IMR-90 (cell line): ENCODE results near the gene TTC7B. TPM values are rescaled to one million over a fixed set of nuclear protein-coding genes. Genes with fewer than 3 reads are reported as not detected.

Experiments used
- ATAC-seq: fragments of 200-7000 bp; cut with Tn5 transposase; 2 replicates; pipeline ENCODE4 v1.9.1; 2020; ENCODE audit warnings: low read depth, mild to moderate bottlenecking, moderate library complexity
- BruUV-seq: library from RNA; stranded (reverse); fragments of 400-500 nt; replicated peaks from 2 replicates; lab custom pipeline; 2021; lab: Mats Ljungman, UMichigan
- CTCF ChIA-PET: fragments of 300-600 bp; formaldehyde crosslinking; extraction: SDS; loops from one replicate; lab custom pipeline; 2021; ENCODE audit warnings: antibody characterized with exemption; lab: Yijun Ruan, JAX
- POLR2A ChIA-PET: fragments of 300-600 bp; sonication (Branson Sonifier 250); formaldehyde crosslinking; loops from one replicate; lab custom pipeline; 2022; ENCODE audit warnings: antibody characterized with exemption; ENCODE audit not compliant: unreplicated experiment; lab: Charles Lee
- DNase-seq: peaks from one replicate; pipeline ENCODE4 v3.0.0; 2013
- H2AFZ ChIP-seq: replicated peaks from 2 replicates; pipeline ENCODE3; 2013; ENCODE audit warnings: low read length, mild to moderate bottlenecking; ENCODE audit not compliant: poor library complexity
- H2AK5ac ChIP-seq: 2 replicates; pipeline ENCODE4 v1.6.1; 2013; ENCODE audit warnings: low read depth, low read length, inconsistent platforms
- H2AK9ac ChIP-seq: replicated peaks from 2 replicates; pipeline ENCODE3; 2013; ENCODE audit warnings: mild to moderate bottlenecking, low read depth, low read length, moderate library complexity; ENCODE audit not compliant: poor library complexity
- H2BK120ac ChIP-seq: 2 replicates; pipeline ENCODE4 v1.6.1; 2013; ENCODE audit warnings: low read depth, low read length, inconsistent platforms
- H2BK15ac ChIP-seq: 3 replicates; pipeline ENCODE4 v1.6.1; 2013; ENCODE audit warnings: low read depth, low read length, inconsistent platforms
- H2BK20ac ChIP-seq: 2 replicates; pipeline ENCODE4 v1.6.1; 2013; ENCODE audit warnings: low read depth, mild to moderate bottlenecking, inconsistent platforms, low read length, moderate library complexity
- H2BK5ac ChIP-seq: 2 replicates; pipeline ENCODE4 v1.6.1; 2013; ENCODE audit warnings: mild to moderate bottlenecking, low read depth, low read length, inconsistent platforms; ENCODE audit not compliant: poor library complexity, severe bottlenecking
- H3K14ac ChIP-seq: replicated peaks from 2 replicates; pipeline ENCODE4 v1.6.1; 2013; ENCODE audit warnings: low read depth, low read length, inconsistent platforms
- H3K18ac ChIP-seq: 2 replicates; pipeline ENCODE4 v1.6.1; 2013; ENCODE audit warnings: low read depth, low read length, control low read depth
- H3K23ac ChIP-seq: 2 replicates; pipeline ENCODE4 v1.6.1; 2013; ENCODE audit warnings: low read depth, low read length, inconsistent platforms
- H3K27ac ChIP-seq: 2 replicates; pipeline ENCODE4 v1.5.1; 2013; ENCODE audit warnings: mild to moderate bottlenecking, control low read depth, low read length; ENCODE audit not compliant: insufficient read depth
- H3K27me3 ChIP-seq: 2 replicates; pipeline ENCODE4 v1.6.1; 2013; ENCODE audit warnings: low read length; ENCODE audit not compliant: control insufficient read depth, insufficient read depth
- H3K36me3 ChIP-seq: 2 replicates; pipeline ENCODE4 v1.6.1; 2013; ENCODE audit warnings: low read length, mixed read lengths; ENCODE audit not compliant: control insufficient read depth, insufficient read depth
- H3K4ac ChIP-seq: 2 replicates; pipeline ENCODE4 v1.6.1; 2013; ENCODE audit warnings: low read depth, low read length, inconsistent platforms
- H3K4me1 ChIP-seq: 2 replicates; pipeline ENCODE4 v1.6.1; 2013; ENCODE audit warnings: low read length, mixed read lengths; ENCODE audit not compliant: control insufficient read depth, insufficient read depth
- H3K4me2 ChIP-seq: 2 replicates; pipeline ENCODE4 v1.6.1; 2013; ENCODE audit warnings: low read depth, mild to moderate bottlenecking, control low read depth, low read length, moderate library complexity
- H3K4me3 ChIP-seq: 2 replicates; pipeline ENCODE4 v1.5.1; 2013; ENCODE audit warnings: low read depth, mild to moderate bottlenecking, control low read depth, low read length, moderate library complexity; ENCODE audit not compliant: insufficient read depth
- H3K56ac ChIP-seq: 2 replicates; pipeline ENCODE4 v1.6.1; 2013; ENCODE audit warnings: low read length, inconsistent platforms; ENCODE audit not compliant: insufficient read depth; ENCODE audit errors: extremely low read depth
- H3K79me1 ChIP-seq, 2 experiments: 2 replicates each; pipeline ENCODE4 v1.6.1; 2013; ENCODE audit warnings: low read length in 2 of 2, inconsistent platforms in 1 of 2, low read depth in 1 of 2
- H3K9ac ChIP-seq: 2 replicates; pipeline ENCODE4 v1.6.1; 2013; ENCODE audit warnings: low read depth, low read length, control low read depth
- H3K9me1 ChIP-seq: 2 replicates; pipeline ENCODE4 v1.6.1; 2013; ENCODE audit warnings: low read length, inconsistent platforms; ENCODE audit not compliant: insufficient read depth
- H3K9me3 ChIP-seq: 2 replicates; pipeline ENCODE4 v1.6.1; 2013; ENCODE audit warnings: low read length; ENCODE audit not compliant: control insufficient read depth, insufficient read depth
- H4K20me1 ChIP-seq: 2 replicates; pipeline ENCODE4 v1.6.1; 2013; ENCODE audit warnings: low read length, inconsistent platforms; ENCODE audit not compliant: insufficient read depth
- H4K5ac ChIP-seq: 2 replicates; pipeline ENCODE4 v1.6.1; 2013; ENCODE audit warnings: mild to moderate bottlenecking, low read depth, low read length, control low read depth
- H4K8ac ChIP-seq, 2 experiments: 2 replicates each; pipeline ENCODE4 v1.6.1; 2013; ENCODE audit warnings: low read depth in 2 of 2, low read length in 2 of 2, control low read depth in 1 of 2, inconsistent platforms in 1 of 2
- H4K91ac ChIP-seq: 2 replicates; pipeline ENCODE4 v1.6.1; 2013; ENCODE audit warnings: low read depth, low read length, inconsistent platforms; ENCODE audit not compliant: insufficient read depth
- ELK1 ChIP-seq: fragments of 150-350 bp; IDR thresholded peaks from 2 replicates; pipeline ENCODE4 v1.6.1; 2016; ENCODE audit warnings: low read depth, mild to moderate bottlenecking, low read length, moderate library complexity, borderline replicate concordance
- MXI1 ChIP-seq: IDR thresholded peaks from 2 replicates; pipeline ENCODE4 v1.6.1; 2012; ENCODE audit warnings: low read depth, mild to moderate bottlenecking, low read length, moderate library complexity, borderline replicate concordance
- RAD21 ChIP-seq: IDR thresholded peaks from 2 replicates; pipeline ENCODE4 v1.6.1; 2012; ENCODE audit warnings: low read length, improper control_type of control experiment
- SMC3 ChIP-seq: fragments of 150-350 bp; IDR thresholded peaks from 2 replicates; pipeline ENCODE4 v1.6.1; 2016; ENCODE audit warnings: low read depth, mild to moderate bottlenecking, antibody characterized with exemption, low read length, moderate library complexity
- USF2 ChIP-seq: fragments of 150-350 bp; IDR thresholded peaks from 2 replicates; pipeline ENCODE4 v1.6.1; 2017; ENCODE audit warnings: mild to moderate bottlenecking, antibody characterized with exemption, low read length, low read depth
- WGBS, 2 experiments: methylation state at CpG; one replicate each; pipeline versions ENCODE4 v1.1.5 to v1.1.7; 2013; ENCODE audit warnings: missing lambda C conversion rate in 2 of 2; ENCODE audit not compliant: insufficient read length in 1 of 2; ENCODE audit errors: extremely low coverage in 2 of 2; 5-methylcytosine and 5-hydroxymethylcytosine counted together
- dilution Hi-C: fragments of 300-500 bp; cut with HindIII; formaldehyde crosslinking; loops from one replicate; pipeline ENCODE4 v1.14.3; 2018; ENCODE audit warnings: low sequenced_read_pairs; ENCODE audit not compliant: unreplicated experiment
- in situ Hi-C: fragments of 300-500 bp; cut with MboI; formaldehyde crosslinking; loops from 3 replicates; pipeline ENCODE4 v1.14.3; 2019; ENCODE audit warnings: low sequenced_read_pairs, inconsistent platforms, mixed read lengths
- intact Hi-C: fragments of 100-400 bp; cut with micrococcal nuclease; formaldehyde crosslinking; loops from 2 replicates; pipeline ENCODE4 v1.10.0; 2022
- polyA plus RNA-seq, 3 experiments: library from polyadenylated mRNA; depleted of rRNA; stranded (reverse); fragments of >200 nt; gene quantifications; 2 replicates each; pipeline ENCODE4 v1.2.3, GENCODE V29; 2012; ENCODE audit warnings: low replicate concordance in 1 of 3
- total RNA-seq: library from RNA; depleted of rRNA; stranded (reverse); fragments of >200 nt; gene quantifications from 2 replicates; pipeline ENCODE4 v1.2.3, GENCODE V29; 2012
- TF ChIP-seq, protein P1 (sequence below): conservative IDR thresholded peaks from 2 replicates; pipeline ENCODE4 v1.5.1; 2012; ENCODE audit warnings: mild to moderate bottlenecking, low read depth, low read length, improper control_type of control experiment

Gene TTC7B
- total and polyA plus RNA-seq, 2 of the 4 experiments (the other 2 are of a cell fraction): 18.1 to 35.3 TPM

- no peak overlapping the region for H2AFZ ChIP-seq
- no peak overlapping the region for H3K4ac ChIP-seq
- H3K27me3 ChIP-seq: no peaks in the 10 kb centered on the region
- H4K5ac ChIP-seq: no peak overlapping the region
- in situ Hi-C loops (no loop called here), dilution Hi-C loops (no loop called here), intact Hi-C loops (loop anchor here (5.0 to 10.0 kb wide), 2 partner anchors 182 to 454 kb away; no protein-coding TSS in a partner anchor)
- H3K4me1 ChIP-seq: peaks cover 6% of the 10 kb centered on the region; the same call in 1 of the 2 replicates
- CTCF ChIA-PET: interaction anchor here (0.6 to 2.3 kb wide), 9 partner anchors 10 to 345 kb away, joined by 3 to 18 read pairs (median 4); no protein-coding TSS in a partner anchor
- H4K20me1 ChIP-seq: no peaks in the 10 kb centered on the region
- H3K18ac ChIP-seq: no peak overlapping the region
- no peak overlapping the region for H2BK120ac ChIP-seq
- no peak overlapping the region for H3K56ac ChIP-seq
- 60% methylated on average over 2 of the region's 7 CpGs; no CpG with 5 or more reads in 1 of the 2 experiments for WGBS, 2 experiments
- no peak overlapping the region for H3K4me3 ChIP-seq
- H3K79me1 ChIP-seq: no peaks in the 10 kb centered on the region; a peak in 1 of 4 replicates
- peaks cover 2% of the 10 kb centered on the region; the same call in 1 of the 2 replicates for H3K9me1 ChIP-seq
- H3K9ac ChIP-seq: no peak overlapping the region
- no peak overlapping the region for H3K4me2 ChIP-seq
- H2BK20ac ChIP-seq: no peak overlapping the region
- BruUV-seq: no TSS peak
- H3K27ac ChIP-seq: no peak overlapping the region
- H2BK5ac ChIP-seq: no peak overlapping the region
- H4K91ac ChIP-seq: no peak overlapping the region
- TF ChIP-seq ELK1 (no peak), SMC3 (peak; percentile 55), MXI1 (peak; percentile 70), USF2 (peak; percentile 46; the same call in 1 of the 2 replicates), RAD21 (peak; percentile 53)
- TF ChIP-seq, protein P1, sequence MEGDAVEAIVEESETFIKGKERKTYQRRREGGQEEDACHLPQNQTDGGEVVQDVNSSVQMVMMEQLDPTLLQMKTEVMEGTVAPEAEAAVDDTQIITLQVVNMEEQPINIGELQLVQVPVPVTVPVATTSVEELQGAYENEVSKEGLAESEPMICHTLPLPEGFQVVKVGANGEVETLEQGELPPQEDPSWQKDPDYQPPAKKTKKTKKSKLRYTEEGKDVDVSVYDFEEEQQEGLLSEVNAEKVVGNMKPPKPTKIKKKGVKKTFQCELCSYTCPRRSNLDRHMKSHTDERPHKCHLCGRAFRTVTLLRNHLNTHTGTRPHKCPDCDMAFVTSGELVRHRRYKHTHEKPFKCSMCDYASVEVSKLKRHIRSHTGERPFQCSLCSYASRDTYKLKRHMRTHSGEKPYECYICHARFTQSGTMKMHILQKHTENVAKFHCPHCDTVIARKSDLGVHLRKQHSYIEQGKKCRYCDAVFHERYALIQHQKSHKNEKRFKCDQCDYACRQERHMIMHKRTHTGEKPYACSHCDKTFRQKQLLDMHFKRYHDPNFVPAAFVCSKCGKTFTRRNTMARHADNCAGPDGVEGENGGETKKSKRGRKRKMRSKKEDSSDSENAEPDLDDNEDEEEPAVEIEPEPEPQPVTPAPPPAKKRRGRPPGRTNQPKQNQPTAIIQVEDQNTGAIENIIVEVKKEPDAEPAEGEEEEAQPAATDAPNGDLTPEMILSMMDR: peak; percentile 57
- no peak overlapping the region for H2BK15ac ChIP-seq
- H2AK5ac ChIP-seq: no peak overlapping the region
- DNase-seq (peak; percentile 81), ATAC-seq (peak; percentile 95)
- no peak overlapping the region for H3K23ac ChIP-seq
- H3K9me3 ChIP-seq: no peaks in the 10 kb centered on the region
- 0 out of 2 replicates have a peak, but pooled peaks cover 1% of the 10 kb centered on the region for H3K36me3 ChIP-seq
- no peak overlapping the region for H3K14ac ChIP-seq
- POLR2A ChIA-PET: no interaction called here
- no peak overlapping the region for H2AK9ac ChIP-seq
- no peak overlapping the region for H4K8ac ChIP-seq
These were observed 95.9 kb downstream of the TTC7B start for GRCh38 chr14:90720336-90720735.
